Ammon's horn (tissue), 1 donor: ENCODE measurements around the gene PDF.
A peak's percentile ranks its signal among the peaks of the same experiment; 100 is the strongest.
"Not testable (repeated sequence)": the region's sequence is repeated elsewhere in the genome, so short reads cannot be mapped to it uniquely, and the experiment has no call there.

ENCODE experiments used
- DNase-seq: peaks from one replicate; pipeline ENCODE4 v3.0.0-alpha.2; 2016; ENCODE audit warnings: low spot score

PDF gene, protein sequence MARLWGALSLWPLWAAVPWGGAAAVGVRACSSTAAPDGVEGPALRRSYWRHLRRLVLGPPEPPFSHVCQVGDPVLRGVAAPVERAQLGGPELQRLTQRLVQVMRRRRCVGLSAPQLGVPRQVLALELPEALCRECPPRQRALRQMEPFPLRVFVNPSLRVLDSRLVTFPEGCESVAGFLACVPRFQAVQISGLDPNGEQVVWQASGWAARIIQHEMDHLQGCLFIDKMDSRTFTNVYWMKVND

DNA sequence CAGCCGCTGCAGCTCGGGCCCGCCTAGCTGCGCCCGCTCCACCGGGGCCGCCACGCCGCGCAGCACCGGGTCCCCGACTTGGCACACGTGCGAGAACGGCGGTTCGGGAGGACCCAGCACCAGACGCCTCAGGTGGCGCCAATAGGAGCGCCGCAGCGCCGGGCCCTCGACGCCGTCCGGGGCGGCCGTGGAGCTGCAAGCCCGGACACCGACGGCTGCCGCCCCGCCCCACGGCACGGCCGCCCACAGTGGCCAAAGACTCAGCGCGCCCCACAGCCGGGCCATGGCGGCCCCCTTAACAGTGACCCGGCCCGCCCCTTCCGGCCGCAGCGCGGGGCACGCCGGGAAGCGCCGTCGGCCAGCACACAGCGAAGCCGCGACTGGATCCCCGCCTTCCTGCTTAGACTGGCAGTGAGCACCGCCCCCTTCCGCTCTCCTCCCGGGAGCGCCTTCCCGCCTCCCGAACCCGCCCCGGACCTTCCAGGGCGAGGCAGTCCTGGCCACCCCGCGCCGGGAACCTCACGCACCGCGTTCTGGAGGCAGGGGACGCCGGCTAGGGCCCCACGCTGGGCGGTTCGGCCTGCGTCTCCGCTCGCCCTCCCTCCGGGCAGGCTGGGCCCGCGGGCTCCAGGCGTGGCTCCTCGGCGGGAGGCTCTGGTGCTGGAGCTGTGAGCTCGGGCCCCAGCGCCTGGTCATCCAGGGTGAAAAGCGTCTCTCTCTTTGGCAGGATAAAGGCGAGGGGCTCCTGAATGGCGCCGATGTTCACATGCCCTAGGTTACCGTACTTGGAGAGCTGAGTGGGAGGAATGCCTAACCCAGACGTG is at the start of gene PDF:
Gene PDF (minus strand): TSS at position 303 of the 824 bp plus-strand sequence. CDS start 18 bp downstream, at position 285.
- DNase-seq, result peak; percentile 96

DNA sequence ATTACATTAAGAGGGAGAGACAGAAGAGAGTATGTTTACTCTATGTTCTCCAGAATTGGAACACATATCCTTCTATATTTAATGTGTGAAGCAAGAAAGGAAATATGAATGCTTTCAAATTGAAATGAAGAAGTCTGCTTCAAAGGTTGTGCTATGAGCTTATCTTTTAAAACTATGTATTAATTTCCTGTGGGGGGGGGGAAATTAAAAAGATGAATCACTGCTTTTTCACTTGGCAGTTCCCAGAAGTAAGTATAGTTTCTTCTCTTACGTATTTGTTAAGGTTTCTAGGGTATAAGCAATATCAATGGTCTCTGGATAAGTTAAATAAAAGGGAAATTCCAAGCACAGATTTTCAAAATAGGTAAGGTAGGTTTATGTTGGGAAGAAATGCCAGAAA is 48.4 kb upstream of the PDF start:
- DNase-seq, result no peak

DNA sequence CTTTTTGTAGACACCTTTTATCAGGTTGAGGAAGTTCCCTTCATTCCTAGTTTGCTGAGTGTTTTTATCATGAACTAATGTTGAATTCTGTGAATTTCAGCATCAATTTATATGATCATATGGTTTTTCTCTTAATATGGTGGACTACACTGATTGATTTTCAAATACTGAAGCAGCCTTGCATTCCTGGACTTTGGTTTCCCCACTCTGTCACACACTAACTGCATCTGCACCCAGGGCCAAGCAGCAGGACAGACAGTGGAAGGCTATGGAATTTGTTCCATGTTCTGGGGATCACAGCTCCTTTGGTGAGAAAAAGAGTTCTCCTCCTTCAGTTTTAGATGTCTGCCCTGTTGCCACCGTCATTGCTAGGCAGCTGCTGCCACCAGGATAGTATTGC is 47.6 kb upstream of the PDF start:
- no peak for DNase-seq

GRCh38 chr16:69376393-69377059 is 46.1 kb upstream of the PDF start:
- no peak for DNase-seq

DNA sequence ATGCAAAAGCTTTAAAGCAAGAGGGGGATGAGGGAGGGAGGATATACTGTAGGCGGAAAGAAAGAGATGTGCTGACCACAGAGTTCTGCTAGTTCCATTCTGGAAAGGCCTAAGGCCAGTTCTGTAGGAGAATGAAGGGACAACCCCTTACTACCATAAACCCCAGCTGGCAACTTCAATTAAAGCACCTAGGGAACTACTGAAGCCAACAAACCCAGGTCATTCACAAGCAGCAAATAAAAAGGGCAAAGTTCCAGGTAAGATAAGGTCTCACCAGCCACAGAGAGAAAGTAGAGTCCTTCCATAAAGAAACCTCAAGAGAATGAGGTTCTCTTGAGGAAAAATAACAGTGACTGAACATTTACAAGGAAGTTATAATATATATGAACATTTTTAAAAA is 42.6 kb upstream of the PDF start:
- DNase-seq, result no peak

DNA sequence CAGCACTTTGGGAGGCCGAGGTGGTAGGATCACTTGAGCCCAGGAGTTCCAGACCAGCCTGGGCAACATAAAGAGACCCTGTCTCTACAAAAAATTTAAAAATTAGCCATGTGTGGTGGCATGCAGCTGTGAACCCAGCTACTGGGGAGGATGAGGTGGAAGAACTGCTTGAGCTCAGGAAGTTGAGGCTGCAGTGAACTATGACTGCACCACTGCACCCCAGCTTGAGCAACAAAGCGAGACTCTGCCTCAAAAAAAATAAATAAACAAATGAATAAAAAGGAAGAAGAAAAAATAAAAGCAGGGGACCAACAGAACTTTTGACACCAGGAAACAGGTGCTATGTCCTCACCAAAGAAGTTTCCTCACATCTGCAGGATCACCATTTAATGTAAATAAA is 41.2 kb upstream of the PDF start:
- DNase-seq, result no peak

- no peak for DNase-seq
Observed at GRCh38 chr16:69368866-69369265, 38.5 kb upstream of the PDF start.

- DNase-seq, result no peak
Observed at GRCh38 chr16:69367980-69368379, 37.6 kb upstream of the PDF start.

DNA sequence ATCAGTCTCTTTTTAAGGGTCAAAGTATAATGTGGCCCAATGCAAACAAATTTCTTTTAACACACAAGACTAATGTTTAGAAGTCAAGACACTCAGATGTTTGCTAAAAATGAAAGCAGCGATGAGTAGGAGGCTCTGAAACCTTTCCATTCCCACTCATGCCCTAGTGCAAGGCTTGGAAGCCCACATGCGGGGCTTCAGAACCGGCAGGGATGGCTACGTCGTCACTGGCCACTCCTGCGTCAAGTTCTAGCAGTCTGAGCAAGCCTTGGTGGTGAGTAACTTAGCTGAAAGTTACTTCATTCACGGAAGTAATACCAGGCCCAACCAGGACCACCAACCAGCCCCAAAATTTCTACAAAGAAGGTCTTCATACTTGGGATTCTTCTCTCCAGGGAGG is 36.0 kb upstream of the PDF start:
- no peak for DNase-seq

- DNase-seq, result no peak
Observed at GRCh38 chr16:69365901-69366300, 35.5 kb upstream of the PDF start.

DNA sequence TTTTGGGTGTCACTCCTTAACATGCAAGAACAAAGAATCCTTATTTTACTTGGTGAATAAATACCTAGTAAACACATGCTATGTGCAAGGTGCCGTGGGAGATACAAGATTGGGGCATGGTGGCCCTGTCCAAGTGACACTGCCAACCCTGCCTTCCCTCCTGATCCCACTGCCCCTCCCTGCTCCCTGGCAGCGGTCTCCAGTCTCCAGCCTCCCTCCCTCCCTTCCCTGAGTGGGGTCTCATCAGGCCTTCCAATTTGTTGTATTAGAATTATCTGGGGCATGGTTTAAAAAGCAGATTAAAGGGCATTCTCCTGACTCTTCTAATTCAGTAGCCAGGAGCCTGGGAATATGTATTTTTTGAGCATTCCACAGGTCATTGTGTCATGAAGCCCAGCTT is 33.7 kb upstream of the PDF start:
- DNase-seq, result no peak

DNA sequence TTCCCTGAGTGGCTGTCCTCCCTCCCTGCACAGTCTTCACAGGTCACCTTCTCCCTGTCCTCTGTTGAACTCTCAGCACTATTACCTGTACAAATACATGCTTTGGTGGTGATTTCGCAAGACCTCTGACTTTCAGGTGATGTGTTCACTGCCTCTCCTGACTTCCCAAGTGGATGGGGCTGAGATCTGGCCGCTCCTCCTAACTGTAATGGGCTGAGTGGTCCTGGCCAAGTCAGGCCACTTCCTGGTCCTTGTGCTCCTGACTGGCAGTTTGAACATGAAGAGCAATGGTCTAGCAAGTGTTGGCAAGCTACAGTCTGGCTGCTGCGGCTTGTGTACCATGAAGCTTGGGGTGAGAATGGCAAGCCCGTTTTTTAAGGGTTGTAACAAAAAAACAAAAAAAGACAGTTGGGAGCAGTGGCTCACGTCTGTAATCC is 32.9 kb upstream of the PDF start:
- no peak for DNase-seq

DNA sequence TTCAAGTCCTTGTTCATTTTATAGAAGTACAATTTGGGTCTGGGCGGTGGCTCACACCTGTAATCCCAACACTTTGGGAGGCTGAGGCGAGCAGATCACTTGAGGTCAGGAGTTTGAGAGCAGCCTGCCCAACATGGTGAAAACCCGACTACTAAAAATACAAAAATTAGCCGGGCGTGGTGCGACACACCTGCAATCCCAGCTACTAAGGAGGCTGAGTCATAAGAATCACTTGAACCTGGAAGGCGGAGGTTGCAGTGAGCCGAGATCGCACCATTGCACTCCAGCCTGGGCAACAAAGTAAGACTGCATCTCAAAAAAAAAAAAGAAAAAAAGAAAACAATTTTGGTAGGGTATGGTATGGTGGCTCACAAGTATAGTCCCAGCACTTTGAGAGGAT is 29.7 kb upstream of the PDF start:
- not testable (repeated sequence) for DNase-seq

DNA sequence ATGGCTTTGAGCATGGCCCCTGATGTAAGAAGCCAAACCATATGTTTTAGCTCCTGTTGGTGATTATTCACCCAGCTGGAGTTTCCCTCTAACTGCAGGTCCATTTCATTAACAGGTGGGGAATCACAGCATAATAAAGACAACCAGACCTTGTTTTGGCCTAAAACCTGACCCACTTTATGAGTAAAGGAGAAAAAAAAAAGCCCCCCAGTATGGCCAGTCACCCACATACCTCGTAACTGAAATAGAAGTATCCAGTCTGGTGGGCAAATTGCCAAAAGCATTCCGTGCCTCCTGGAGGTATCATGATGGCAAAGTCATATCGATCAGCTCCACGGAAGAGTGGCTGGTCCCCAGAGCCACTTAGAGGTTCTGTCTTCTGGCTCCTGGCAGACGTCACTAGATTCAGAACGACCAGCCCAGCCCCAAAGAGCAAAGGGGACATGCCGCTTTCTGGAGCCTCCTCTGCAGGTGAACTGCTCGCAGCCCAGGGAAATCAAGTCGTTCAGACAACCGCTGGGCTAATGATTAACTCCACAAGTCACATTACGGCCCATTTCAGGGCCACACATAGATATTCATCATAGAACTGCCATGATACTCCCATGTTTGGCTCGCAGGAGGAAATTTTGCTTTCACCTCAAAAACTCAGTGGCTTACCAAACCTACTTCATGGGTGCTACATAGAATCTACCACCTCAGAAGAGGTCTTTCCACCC is 21.1 kb upstream of the PDF start, which contains the start of gene TMED6:
Gene TMED6 (minus strand): TSS at position 478 of the 719 bp plus-strand sequence. CDS start 33 bp downstream, at position 445.
- no peak for DNase-seq

DNA sequence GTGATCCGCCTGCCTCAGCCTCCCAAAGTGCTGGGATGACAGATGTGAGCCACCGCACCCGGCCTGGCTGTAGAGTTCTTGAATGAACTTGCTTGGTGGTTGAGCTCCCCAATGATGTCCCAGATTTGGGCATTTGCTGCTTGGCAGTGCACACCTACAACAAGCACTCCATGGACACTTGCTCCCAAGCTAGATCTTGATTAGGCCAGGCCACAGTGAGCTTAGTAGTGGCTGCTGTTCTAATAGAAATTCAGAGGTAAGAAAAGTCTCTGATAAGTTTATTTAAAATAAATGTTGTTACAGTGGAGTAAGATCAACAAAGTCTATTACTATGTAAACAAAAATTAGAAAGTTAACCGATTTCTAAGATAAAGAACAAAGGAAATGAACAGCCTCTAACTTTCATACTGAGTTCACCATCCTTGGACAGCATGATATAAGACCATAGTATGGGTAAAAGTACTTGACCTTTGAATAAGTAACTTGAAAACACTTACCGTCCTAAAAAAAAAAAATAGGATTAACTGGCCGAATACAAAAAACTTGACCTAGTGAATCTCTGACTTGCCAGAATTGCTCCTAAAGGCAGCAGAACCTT is 20.2 kb upstream of the PDF start:
- DNase-seq, result no peak

GRCh38 chr16:69349536-69349935 is 19.1 kb upstream of the PDF start:
- no peak for DNase-seq

DNA sequence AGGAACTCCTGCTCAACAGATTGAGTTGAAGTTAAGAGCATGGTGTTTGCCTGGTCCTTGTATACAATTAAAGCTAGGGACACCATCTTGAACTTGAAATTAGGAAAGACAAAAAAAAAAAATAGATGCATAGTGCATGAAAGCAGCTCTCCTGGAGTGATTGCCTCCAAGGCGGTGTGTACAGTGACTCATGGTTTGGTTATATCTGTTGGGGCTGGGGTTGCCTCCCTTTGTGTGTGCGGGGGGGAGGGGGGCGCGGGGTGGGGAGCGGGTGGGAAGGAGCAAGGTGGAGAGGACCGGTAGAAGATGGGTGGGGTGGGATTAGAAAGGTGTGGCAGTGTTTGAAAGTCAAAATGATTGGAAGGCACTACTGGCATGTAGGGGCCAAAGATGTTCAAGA is 17.8 kb upstream of the PDF start:
- DNase-seq, result no peak

GRCh38 chr16:69346683-69347082 is 16.3 kb upstream of the PDF start:
- DNase-seq, result no peak

- DNase-seq, result no peak
Observed at GRCh38 chr16:69345923-69346322, 15.5 kb upstream of the PDF start.

GRCh38 chr16:69344171-69344570 is 13.8 kb upstream of the PDF start:
- DNase-seq, result no peak

DNA sequence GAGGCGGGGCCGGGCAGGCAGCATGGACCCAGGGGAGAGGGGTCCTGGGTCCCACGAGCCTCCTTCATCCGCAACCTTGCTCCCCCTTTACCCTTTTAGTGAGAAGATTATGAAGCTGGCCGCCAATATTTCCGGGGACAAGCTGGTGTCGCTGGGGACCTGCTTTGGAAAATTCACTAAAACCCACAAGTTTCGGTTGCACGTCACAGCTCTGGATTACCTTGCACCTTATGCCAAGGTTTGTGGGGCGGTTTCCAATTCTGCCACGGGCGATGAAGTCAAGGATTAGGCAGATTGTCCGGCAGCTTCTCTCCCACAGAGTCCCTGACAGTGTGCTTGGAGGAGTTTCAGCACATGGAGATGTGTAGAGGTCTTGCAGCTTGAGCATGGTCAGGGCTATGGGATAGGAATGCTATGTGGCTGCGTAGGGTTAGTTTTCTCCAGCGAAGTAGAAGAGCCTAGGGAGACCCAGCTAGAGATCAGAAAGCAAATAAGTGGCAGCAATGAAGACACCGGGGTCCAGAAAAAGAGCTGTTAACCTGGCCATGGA is 9.8 kb upstream of the PDF start:
- DNase-seq, result no peak
